Stimulated activated CD4-positive, alpha-beta T cell treated with anti-CD3 and anti-CD28 coated beads, Interleukin-15, amount 100 ng/mL, for 48 hours (primary cell): ENCODE data around the gene TP53TG5.
A peak's percentile ranks its signal among the peaks of the same experiment; 100 is the strongest.
"Not testable (repeated sequence)": the region's sequence is repeated elsewhere in the genome, so short reads cannot be mapped to it uniquely, and the experiment has no call there.

Source experiments
- DNase-seq, 2 donors: peaks; one replicate each; pipeline ENCODE4 v3.0.0-alpha.2; 2020; ENCODE audit warnings: low read depth in 2 of 2

TP53TG5 gene

GRCh38 chr20:45366631-45367030 is 11.5 kb downstream of the TP53TG5 start:
- no peak for DNase-seq

- DNase-seq: no peak
These were observed 11.9 kb downstream of the TP53TG5 start for GRCh38 chr20:45366192-45366591.

- no peak for DNase-seq
These were observed 12.6 kb downstream of the TP53TG5 start for GRCh38 chr20:45365444-45365970.

- no peak for DNase-seq
These were observed 14.3 kb downstream of the TP53TG5 start for GRCh38 chr20:45363611-45364492.

GRCh38 chr20:45362804-45363610 is 15.1 kb downstream of the TP53TG5 start, which contains the start of gene SYS1:
Gene SYS1 (plus strand): TSS chr20:45363156. CDS start chr20:45363532, 376 bp downstream.
- DNase-seq: peak; percentile 97 to 98

- DNase-seq: no peak
These were observed 16.3 kb downstream of the TP53TG5 start for GRCh38 chr20:45361793-45362192.

- no peak for DNase-seq
These were observed 18.5 kb downstream of the TP53TG5 start for GRCh38 chr20:45359406-45360148.

GRCh38 chr20:45359069-45359405 is 19.1 kb downstream of the TP53TG5 start:
- no peak for DNase-seq

GRCh38 chr20:45358282-45359068 is 19.6 kb downstream of the TP53TG5 start:
- DNase-seq: no peak

GRCh38 chr20:45355209-45356084 is 22.7 kb downstream of the TP53TG5 start:
- DNase-seq: no peak

- DNase-seq: no peak
These were observed 23.5 kb downstream of the TP53TG5 start for GRCh38 chr20:45354423-45355208.

GRCh38 chr20:45353746-45354145 is 24.4 kb downstream of the TP53TG5 start:
- DNase-seq: no peak

- no peak for DNase-seq
These were observed 25.4 kb downstream of the TP53TG5 start for GRCh38 chr20:45352729-45353128.

- not testable (repeated sequence) for DNase-seq
These were observed 27.3 kb downstream of the TP53TG5 start for GRCh38 chr20:45350795-45351194.

GRCh38 chr20:45350217-45350616 is 27.9 kb downstream of the TP53TG5 start:
- no peak for DNase-seq

GRCh38 chr20:45347936-45348778 is 30.0 kb downstream of the TP53TG5 start, which contains the start of gene SDC4:
Gene SDC4 (minus strand): TSS chr20:45348424. CDS start chr20:45348384, 40 bp downstream.
- peak in 1 of 2 donors; percentile 53 for DNase-seq

- DNase-seq: no peak
These were observed 30.7 kb downstream of the TP53TG5 start for GRCh38 chr20:45347297-45347935.

GRCh38 chr20:45346851-45347250 is 31.3 kb downstream of the TP53TG5 start:
- no peak for DNase-seq
